Gastrocnemius medialis (tissue), 4 donors: ENCODE results near the gene C2orf80.

Experiments
- POLR2A ChIP-seq, 2 donors: fragments of 450-650 bp; IDR thresholded peaks; one replicate each; pipeline ENCODE4 v1.6.1; 2017; ENCODE audit warnings: antibody characterized with exemption in 2 of 2, mild to moderate bottlenecking in 2 of 2, moderate library complexity in 2 of 2
- TF ChIP-seq, protein P1 (sequence below), 5 experiments: fragments of 450-650 bp in 3 of 5; fragments of 200-600 bp in 2 of 5; sonication (generic) in 2 of 5; IDR thresholded peaks in 4 of 5; conservative IDR thresholded peaks in 1 of 5; 1 replicate in 4 of 5; 2 replicates in 1 of 5; pipeline ENCODE4 v1.5.1; 2016 to 2019; ENCODE audit warnings: antibody characterized with exemption in 5 of 5, mild to moderate bottlenecking in 3 of 5, moderate library complexity in 3 of 5

- TF ChIP-seq, protein P1, sequence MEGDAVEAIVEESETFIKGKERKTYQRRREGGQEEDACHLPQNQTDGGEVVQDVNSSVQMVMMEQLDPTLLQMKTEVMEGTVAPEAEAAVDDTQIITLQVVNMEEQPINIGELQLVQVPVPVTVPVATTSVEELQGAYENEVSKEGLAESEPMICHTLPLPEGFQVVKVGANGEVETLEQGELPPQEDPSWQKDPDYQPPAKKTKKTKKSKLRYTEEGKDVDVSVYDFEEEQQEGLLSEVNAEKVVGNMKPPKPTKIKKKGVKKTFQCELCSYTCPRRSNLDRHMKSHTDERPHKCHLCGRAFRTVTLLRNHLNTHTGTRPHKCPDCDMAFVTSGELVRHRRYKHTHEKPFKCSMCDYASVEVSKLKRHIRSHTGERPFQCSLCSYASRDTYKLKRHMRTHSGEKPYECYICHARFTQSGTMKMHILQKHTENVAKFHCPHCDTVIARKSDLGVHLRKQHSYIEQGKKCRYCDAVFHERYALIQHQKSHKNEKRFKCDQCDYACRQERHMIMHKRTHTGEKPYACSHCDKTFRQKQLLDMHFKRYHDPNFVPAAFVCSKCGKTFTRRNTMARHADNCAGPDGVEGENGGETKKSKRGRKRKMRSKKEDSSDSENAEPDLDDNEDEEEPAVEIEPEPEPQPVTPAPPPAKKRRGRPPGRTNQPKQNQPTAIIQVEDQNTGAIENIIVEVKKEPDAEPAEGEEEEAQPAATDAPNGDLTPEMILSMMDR (IDR thresholded peaks at IDR 0.05 in 4 of 5, conservative IDR thresholded peaks at IDR 0.05 in 1 of 5): no peak
- TF ChIP-seq POLR2A (IDR thresholded peaks at IDR 0.05): no peak
These were observed 41.0 kb downstream of the C2orf80 start for GRCh38 chr2:208148803-208149202.
